Subcutaneous abdominal adipose tissue (tissue), 5 donors: Measurements from ENCODE around the gene TEX13A.

Experiments
- H3K27ac ChIP-seq: one replicate; pipeline ENCODE4 v1.7.0; 2013; ENCODE audit warnings: low read depth, mild to moderate bottlenecking, inconsistent platforms, low read length, moderate library complexity
- H3K27me3 ChIP-seq, 5 donors: one replicate each; pipeline ENCODE4 v1.7.0; 2013; ENCODE audit warnings: low read length in 5 of 5, inconsistent platforms in 1 of 5; ENCODE audit not compliant: control insufficient read depth in 5 of 5, insufficient read depth in 4 of 5
- H3K36me3 ChIP-seq, 5 donors: one replicate each; pipeline ENCODE4 v1.7.0; 2013; ENCODE audit warnings: low read length in 5 of 5; ENCODE audit not compliant: control insufficient read depth in 5 of 5, insufficient read depth in 5 of 5
- H3K4me1 ChIP-seq, 5 donors: one replicate each; pipeline ENCODE4 v1.7.0; 2013; ENCODE audit warnings: low read length in 5 of 5, mild to moderate bottlenecking in 3 of 5, moderate library complexity in 1 of 5; ENCODE audit not compliant: control insufficient read depth in 5 of 5, insufficient read depth in 5 of 5
- H3K4me3 ChIP-seq, 5 donors: one replicate each; pipeline ENCODE4 v1.7.0; 2013; ENCODE audit warnings: low read length in 5 of 5, low read depth in 1 of 5
- H3K9ac ChIP-seq, 5 donors: one replicate each; pipeline ENCODE4 v1.7.0; 2013; ENCODE audit warnings: low read length in 5 of 5, mild to moderate bottlenecking in 4 of 5, moderate library complexity in 3 of 5
- H3K9me3 ChIP-seq, 5 donors: one replicate each; pipeline ENCODE4 v1.7.0; 2013; ENCODE audit warnings: low read length in 5 of 5; ENCODE audit not compliant: control insufficient read depth in 5 of 5
- donor health status: healthy.
- donor health status: healthy.
- donor health status: healthy.
- donor health status: healthy.
- donor health status: healthy.

The TEX13A gene

GRCh38 chrX:105189093-105189492, 31.4 kb downstream of the TEX13A start:
- Histone ChIP-seq H3K27ac (no peak overlapping the region), H3K9me3 (no peaks in the 10 kb centered on the region), H3K4me3 (no peak overlapping the region), H3K36me3 (no peaks in the 10 kb centered on the region), H3K4me1 (no peaks in the 10 kb centered on the region), H3K9ac (no peak overlapping the region), H3K27me3 (peaks cover 0 to 14% (median 5%) of the 10 kb centered on the region in 5 donors)

GRCh38 chrX:105179644-105180043, 40.9 kb downstream of the TEX13A start:
- Histone ChIP-seq H3K9me3 (peaks cover 0 to 12% (median 10%) of the 10 kb centered on the region in 5 donors), H3K27ac (no peak overlapping the region), H3K4me3 (no peak overlapping the region), H3K9ac (no peak overlapping the region), H3K4me1 (no peaks in the 10 kb centered on the region), H3K27me3 (peaks cover 0 to 16% (median 6%) of the 10 kb centered on the region in 5 donors), H3K36me3 (no peaks in the 10 kb centered on the region)

GRCh38 chrX:105173071-105173470, 47.4 kb downstream of the TEX13A start:
- Histone ChIP-seq H3K36me3 (no peaks in the 10 kb centered on the region), H3K9me3 (no peaks in the 10 kb centered on the region), H3K4me3 (no peak overlapping the region), H3K27me3 (peaks cover 0 to 17% (median 4%) of the 10 kb centered on the region in 5 donors), H3K4me1 (no peaks in the 10 kb centered on the region), H3K27ac (no peak overlapping the region), H3K9ac (no peak overlapping the region)
